GM06990 (cell line): Measurements from ENCODE around the gene CALY.

Experiments used
- DNase-seq: peaks from one replicate; pipeline ENCODE4 v3.0.0-alpha.2; 2011; ENCODE audit not compliant: insufficient read length; ENCODE audit errors: extremely low read depth
- H3K27me3 ChIP-seq: replicated peaks from 2 replicates; pipeline ENCODE4 v1.6.0; 2011; ENCODE audit warnings: low read length; ENCODE audit not compliant: control insufficient read depth, insufficient read depth
- H3K36me3 ChIP-seq: 2 replicates; pipeline ENCODE4 v1.5.1; 2011; ENCODE audit warnings: low read length; ENCODE audit not compliant: control insufficient read depth, insufficient read depth
- H3K4me3 ChIP-seq: replicated peaks from 2 replicates; pipeline ENCODE4 v1.5.1; 2011; ENCODE audit warnings: low read depth, mild to moderate bottlenecking, control low read depth, low read length
- TF ChIP-seq, protein P1 (sequence below): IDR thresholded peaks from 2 replicates; pipeline ENCODE4 v1.5.1; 2011; ENCODE audit warnings: low read length, control low read depth, mild to moderate bottlenecking, inconsistent platforms; ENCODE audit not compliant: insufficient read depth, poor library complexity, severe bottlenecking

The CALY gene

DNA sequence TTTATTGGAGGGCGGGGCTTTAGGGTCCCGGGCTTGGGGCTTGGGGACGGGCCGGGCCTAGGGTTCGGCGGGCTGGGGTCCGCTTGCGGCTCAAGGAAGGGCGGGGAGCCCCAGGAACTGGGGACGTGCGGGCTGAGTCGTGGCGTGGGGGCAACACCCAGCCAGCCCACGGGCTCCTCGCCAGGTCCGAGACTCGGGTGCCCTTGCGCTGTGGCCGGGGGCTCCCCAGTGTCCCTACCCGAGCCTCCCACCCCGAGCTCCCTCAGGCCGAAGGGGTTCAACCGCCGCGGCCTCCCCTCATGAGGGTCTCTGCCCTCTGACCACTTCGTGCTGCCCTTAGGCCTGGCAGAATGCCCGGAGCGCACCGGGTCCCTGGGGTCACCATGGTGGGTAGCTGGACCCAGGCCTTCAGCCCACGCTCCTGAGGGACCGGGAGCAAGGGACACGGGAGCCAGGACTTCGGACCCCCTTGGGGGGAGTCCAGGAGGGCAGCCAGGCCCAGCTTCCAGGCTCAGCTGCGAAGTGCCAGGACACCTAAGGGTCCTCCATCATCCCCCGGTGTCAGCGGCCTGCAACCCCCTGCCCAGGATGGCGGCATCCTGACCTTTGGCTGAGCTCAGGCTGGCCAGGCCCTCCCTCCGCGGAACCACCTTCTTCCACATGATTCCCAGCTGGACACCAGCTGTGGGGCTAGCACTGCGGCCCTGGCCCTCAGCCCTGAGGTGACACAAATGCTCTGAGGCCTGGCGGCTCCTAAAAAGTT lies 21.6 kb upstream of the CALY start:
- TF ChIP-seq, protein P1, sequence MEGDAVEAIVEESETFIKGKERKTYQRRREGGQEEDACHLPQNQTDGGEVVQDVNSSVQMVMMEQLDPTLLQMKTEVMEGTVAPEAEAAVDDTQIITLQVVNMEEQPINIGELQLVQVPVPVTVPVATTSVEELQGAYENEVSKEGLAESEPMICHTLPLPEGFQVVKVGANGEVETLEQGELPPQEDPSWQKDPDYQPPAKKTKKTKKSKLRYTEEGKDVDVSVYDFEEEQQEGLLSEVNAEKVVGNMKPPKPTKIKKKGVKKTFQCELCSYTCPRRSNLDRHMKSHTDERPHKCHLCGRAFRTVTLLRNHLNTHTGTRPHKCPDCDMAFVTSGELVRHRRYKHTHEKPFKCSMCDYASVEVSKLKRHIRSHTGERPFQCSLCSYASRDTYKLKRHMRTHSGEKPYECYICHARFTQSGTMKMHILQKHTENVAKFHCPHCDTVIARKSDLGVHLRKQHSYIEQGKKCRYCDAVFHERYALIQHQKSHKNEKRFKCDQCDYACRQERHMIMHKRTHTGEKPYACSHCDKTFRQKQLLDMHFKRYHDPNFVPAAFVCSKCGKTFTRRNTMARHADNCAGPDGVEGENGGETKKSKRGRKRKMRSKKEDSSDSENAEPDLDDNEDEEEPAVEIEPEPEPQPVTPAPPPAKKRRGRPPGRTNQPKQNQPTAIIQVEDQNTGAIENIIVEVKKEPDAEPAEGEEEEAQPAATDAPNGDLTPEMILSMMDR, result no peak
- Histone ChIP-seq H3K27me3 (no peaks in the 10 kb centered on the region), H3K36me3 (peaks cover 8% of the 10 kb centered on the region), H3K4me3 (no peak overlapping the region)
- DNase-seq, result no peak

DNA sequence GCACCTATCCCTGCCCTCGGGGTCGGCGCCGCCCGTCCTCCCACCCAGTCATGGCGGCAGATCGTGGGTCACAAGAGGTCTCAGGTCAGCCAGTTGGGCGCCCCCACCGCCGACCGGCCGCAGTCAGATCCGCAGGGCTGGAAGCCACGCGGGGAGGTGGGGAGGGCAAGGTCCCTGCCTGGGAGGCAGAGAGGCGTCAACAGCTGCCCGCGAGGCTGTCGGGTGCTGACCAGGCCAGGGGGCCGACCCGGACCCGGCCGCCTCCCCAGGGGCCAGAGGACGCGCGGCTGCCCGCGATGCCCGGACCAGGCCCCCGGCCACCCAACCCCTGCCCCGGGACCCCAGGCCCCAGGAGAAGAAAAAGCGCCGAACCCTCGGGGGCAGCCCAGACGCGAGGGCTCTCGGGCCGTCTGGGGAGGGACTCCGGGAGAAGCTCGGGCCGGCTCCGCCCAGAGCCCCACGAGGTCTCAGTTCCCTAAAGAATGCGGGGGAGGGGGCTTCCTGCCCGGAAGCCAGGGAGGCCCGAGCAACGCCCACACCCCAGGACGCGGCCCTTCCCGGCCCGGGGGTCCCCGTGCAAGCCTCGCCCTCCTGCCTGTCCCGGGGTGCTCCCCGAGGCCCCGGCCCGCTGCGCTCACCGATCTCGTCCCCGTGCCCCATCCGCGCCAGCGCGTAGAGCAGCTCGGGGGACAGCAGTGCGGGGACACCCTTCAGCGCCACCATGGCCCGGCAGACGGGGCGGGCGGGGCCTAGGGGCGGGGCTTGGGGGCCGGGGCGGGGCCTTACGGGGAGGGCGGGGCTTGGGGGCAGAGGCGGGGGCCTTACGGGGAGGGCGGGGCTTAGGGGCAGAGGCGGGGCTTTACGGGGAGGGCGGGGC lies 20.8 kb upstream of the CALY start, which contains the start of gene FUOM:
Gene FUOM (minus strand): TSS at position 735 of the 877 bp plus-strand sequence. CDS start 12 bp downstream, at position 723.
- H3K4me3 ChIP-seq, result peak within 1 kb of the TSS; percentile 65
- DNase-seq, result peak; percentile 86
- no peaks in the 10 kb centered on the region for H3K27me3 ChIP-seq
- peaks cover 3% of the 10 kb centered on the region for H3K36me3 ChIP-seq
- TF ChIP-seq, protein P1, result no peak

DNA sequence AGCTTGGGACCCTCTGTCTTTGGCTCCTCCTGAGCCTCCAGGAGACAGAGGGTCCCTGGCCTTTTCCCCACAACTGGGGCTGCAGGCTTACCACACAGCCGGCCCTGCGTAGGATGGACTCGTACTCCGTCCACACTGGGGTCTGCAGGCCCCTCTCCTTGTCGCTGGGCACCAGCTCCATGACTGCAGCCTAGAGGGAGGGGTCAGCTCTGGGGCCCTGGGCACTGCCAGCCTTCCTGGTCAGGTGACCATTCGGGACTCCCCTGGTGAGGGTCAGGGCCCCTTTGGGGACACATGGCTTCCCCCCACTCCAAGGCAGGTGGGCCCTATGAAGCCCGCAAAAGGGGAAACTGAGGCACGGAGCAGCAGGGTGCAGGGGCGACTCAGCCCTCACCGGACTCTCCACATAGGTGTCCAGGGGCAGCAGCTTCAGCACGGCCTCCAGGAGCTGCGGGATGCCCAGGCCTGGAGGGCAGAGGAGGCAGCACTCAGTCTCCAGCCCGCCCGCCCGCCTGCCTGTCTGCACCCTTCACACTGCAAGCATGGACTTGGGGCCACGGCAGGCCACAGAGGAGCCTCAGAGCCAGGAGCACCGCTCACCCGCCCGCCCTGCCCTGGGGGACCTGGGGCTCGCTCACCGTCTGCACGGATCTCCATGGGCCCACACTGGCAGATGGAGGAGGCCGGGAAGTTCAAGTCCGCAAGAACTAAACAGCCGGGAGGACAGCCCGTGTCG lies 20.0 kb upstream of the CALY start:
- Histone ChIP-seq H3K36me3 (no peaks in the 10 kb centered on the region; the same call in 1 of the 2 replicates), H3K4me3 (peak overlapping the region; percentile 65), H3K27me3 (no peaks in the 10 kb centered on the region)
- TF ChIP-seq, protein P1, result no peak
- DNase-seq, result no peak

DNA sequence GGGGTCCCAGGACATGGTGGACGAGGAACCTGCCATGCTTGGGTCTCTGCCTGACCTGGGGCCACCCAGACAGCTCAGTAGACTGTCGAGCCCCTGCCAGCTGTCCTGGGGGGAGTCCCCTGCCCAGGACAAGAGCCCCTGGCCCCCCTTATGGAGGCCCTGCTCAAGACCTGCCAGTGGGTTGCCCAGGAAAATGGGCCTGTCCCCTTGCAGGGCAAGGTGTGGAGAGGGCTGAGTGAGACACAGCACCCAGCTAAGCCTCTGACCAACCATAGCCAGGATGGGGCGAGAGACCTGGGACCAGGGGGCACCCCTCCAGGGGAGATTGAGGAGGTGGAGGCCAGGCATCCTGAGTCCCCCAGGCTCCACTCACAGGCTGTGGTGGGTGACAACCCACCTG lies 19.3 kb upstream of the CALY start:
- H3K4me3 ChIP-seq, result no peak overlapping the region
- TF ChIP-seq, protein P1, result no peak
- no peak for DNase-seq
- no peaks in the 10 kb centered on the region; the same call in 1 of the 2 replicates for H3K36me3 ChIP-seq
- no peaks in the 10 kb centered on the region for H3K27me3 ChIP-seq

DNA sequence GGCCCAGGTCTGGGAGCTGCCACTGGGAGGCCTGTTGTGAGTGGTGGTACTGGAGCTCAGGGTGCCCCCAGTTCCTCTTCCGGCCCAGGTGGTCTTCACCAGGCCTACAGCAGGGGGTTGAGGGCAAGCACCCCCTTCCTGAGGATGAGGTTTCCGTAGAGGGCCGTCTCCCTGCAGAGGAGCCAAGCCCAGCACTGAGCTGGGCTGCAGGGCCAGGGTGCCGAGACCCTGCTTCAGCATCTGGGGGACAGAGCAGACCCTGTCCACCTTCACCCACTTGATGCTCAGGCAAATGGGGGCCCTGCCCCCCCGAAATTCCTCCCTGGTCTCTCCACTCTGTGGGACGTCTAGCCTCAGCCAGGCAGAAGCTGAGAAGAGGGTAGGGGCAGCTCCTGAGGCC lies 18.6 kb upstream of the CALY start:
- Histone ChIP-seq H3K4me3 (no peak overlapping the region), H3K36me3 (no peaks in the 10 kb centered on the region; the same call in 1 of the 2 replicates), H3K27me3 (no peaks in the 10 kb centered on the region)
- DNase-seq, result no peak
- TF ChIP-seq, protein P1, result no peak
